ENCODE data around the gene DYRK3.

Gene DYRK3

GRCh38 chr1:206596319-206596666, 39.0 kb upstream of the DYRK3 start:
- Histone ChIP-seq H3K27ac (no peak overlapping the region), H3K4me3 (ENCODE audit: low read depth, low read length) (no peak overlapping the region), H3K27me3 (replicated peaks) (no peaks in the 10 kb centered on the region), H3K36me3 (replicated peaks) (peaks cover 52% of the 10 kb centered on the region)
- DNase-seq, result no peak
- in situ Hi-C loops (cut with HindIII; ENCODE audit: low pct_ligation_motif_present, low sequenced_read_pairs), result loop anchor here (25.0 kb wide), 1 partner anchor 109 kb away; no protein-coding TSS in a partner anchor
- no peak for TF ChIP-seq CTCF (IDR thresholded peaks at IDR 0.05; ENCODE audit: low read depth, low read length, missing control alignments)

DNA sequence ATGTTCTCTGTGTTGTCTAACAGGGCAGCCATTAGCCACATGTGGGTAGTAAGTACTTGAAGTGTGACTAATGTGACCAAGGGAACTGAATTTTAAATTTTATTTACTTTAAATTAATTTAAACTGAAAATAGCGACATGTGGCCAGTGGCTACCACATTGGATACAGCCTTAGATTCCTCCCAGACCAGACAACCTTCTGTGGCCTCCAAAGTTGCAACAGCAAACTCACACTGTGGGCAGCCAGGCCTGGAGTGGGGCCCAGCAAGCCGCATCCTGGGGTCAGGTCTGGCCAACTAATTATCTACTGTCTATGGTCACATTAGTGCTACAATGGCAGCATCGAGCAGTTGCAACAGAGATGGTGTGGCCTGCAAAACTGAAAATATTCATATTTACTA, 34.8 kb upstream of the DYRK3 start:
- Histone ChIP-seq H3K27ac (no peak overlapping the region), H3K36me3 (replicated peaks) (peaks cover 53% of the 10 kb centered on the region), H3K27me3 (replicated peaks) (no peaks in the 10 kb centered on the region), H3K4me3 (ENCODE audit: low read depth, low read length) (no peak overlapping the region)
- TF ChIP-seq CTCF (IDR thresholded peaks at IDR 0.05; ENCODE audit: low read depth, low read length, missing control alignments), result no peak
- in situ Hi-C loops (cut with HindIII; ENCODE audit: low pct_ligation_motif_present, low sequenced_read_pairs), result no loop called here
- DNase-seq, result no peak

GRCh38 chr1:206604861-206605260, 30.5 kb upstream of the DYRK3 start:
- Histone ChIP-seq H3K27ac (no peak overlapping the region), H3K27me3 (replicated peaks) (no peaks in the 10 kb centered on the region), H3K4me3 (ENCODE audit: low read depth, low read length) (no peak overlapping the region), H3K36me3 (replicated peaks) (peaks cover 37% of the 10 kb centered on the region)
- no peak for DNase-seq
- in situ Hi-C loops (cut with HindIII; ENCODE audit: low pct_ligation_motif_present, low sequenced_read_pairs), result no loop called here
- TF ChIP-seq CTCF (IDR thresholded peaks at IDR 0.05; ENCODE audit: low read depth, low read length, missing control alignments), result no peak

DNA sequence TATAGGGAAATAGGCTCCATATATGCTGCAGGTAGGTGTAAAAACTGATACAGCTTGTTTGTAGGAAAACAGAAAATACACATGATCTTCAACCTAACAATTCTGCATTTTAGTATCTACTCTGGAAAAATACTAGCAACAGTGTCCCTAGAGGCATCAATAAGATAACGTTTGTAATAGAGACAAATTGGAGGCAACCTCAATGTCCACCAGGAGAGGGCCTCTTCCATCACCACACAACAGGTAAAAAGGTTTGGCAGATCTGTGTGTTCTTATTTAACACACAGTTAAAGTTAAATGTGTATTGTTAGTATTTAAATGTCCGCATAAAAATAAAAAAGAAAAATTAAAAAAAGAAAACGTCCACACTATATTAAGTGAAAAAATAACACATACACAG, 28.5 kb upstream of the DYRK3 start:
- DNase-seq, result peak; percentile 29
- no peaks in the 10 kb centered on the region for H3K27me3 ChIP-seq (replicated peaks)
- TF ChIP-seq CTCF (IDR thresholded peaks at IDR 0.05; ENCODE audit: low read depth, low read length, missing control alignments), result peak; percentile 78
- in situ Hi-C loops (cut with HindIII; ENCODE audit: low pct_ligation_motif_present, low sequenced_read_pairs), result no loop called here
- H3K36me3 ChIP-seq (replicated peaks), result peaks cover 25% of the 10 kb centered on the region
- H3K4me3 ChIP-seq (ENCODE audit: low read depth, low read length), result no peak overlapping the region
- H3K27ac ChIP-seq, result no peak overlapping the region

- peak; percentile 89 for TF ChIP-seq CTCF (IDR thresholded peaks at IDR 0.05; ENCODE audit: low read depth, low read length, missing control alignments)
- H3K4me3 ChIP-seq (ENCODE audit: low read depth, low read length), result no peak overlapping the region
- peaks cover 14% of the 10 kb centered on the region for H3K36me3 ChIP-seq (replicated peaks)
- peak; percentile 19 for DNase-seq
- no peak overlapping the region for H3K27ac ChIP-seq
- H3K27me3 ChIP-seq (replicated peaks), result no peaks in the 10 kb centered on the region
- in situ Hi-C loops (cut with HindIII; ENCODE audit: low pct_ligation_motif_present, low sequenced_read_pairs), result no loop called here
Observed at GRCh38 chr1:206608108-206608698, 27.1 kb upstream of the DYRK3 start.

All from brain microvascular endothelial cell (primary cell).